ENCODE measurements around the gene EXOSC7. TPM values are rescaled to one million over a fixed set of nuclear protein-coding genes. Genes with fewer than 3 reads are reported as not detected.

EXOSC7 gene
- polyA plus RNA-seq, 3 donors, result 16.8 to 23.9 (median 18.8) TPM

DNA sequence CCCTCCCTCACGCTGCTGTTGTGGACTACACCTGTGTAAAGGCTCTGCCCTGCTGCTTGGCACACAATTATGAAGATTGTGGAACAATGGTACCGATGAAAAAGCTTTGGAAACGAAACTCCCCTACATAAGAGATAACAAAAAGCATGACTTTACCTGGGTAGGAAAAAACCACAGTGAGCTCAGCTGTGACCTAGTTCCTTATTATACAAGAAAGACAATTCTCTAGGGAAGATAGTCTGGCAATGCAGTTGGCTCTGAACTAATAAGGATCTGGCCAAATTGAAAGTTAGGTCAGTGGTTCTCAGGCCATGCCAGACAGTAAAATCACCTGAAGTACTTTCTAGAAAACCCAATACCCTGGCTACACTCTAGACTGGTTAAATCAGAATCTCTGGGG is 66.1 kb downstream of the EXOSC7 start:
- no peaks in the 10 kb centered on the region for H3K36me3 ChIP-seq (replicated peaks in 1 of 2; ENCODE audit: control insufficient read depth in 1 of 2, insufficient read depth in 2 of 2, low read length in 2 of 2)
- Mint-ChIP-seq H3K4me1 (peaks cover 47% of the 10 kb centered on the region), H3K27ac (peak overlapping the region in 3 of 7 donors; percentile 6 to 80 (median 30)), H3K36me3 (no peaks in the 10 kb centered on the region), H3K4me3 (no peak overlapping the region), H3K9me3 (no peaks in the 10 kb centered on the region), H3K27me3 (ENCODE audit: low read depth in 3 of 3) (peaks cover 0 to 3% (median 3%) of the 10 kb centered on the region in 3 donors)
- H3K4me3 ChIP-seq (replicated peaks in 1 of 3; ENCODE audit: low read depth in 2 of 3, low read length in 3 of 3), result no peak overlapping the region
- intact Hi-C loops (cut with micrococcal nuclease), result loop anchor here in 1 of 2 donors (5.0 kb wide), 2 partner anchors 70 to 125 kb away; no protein-coding TSS in a partner anchor
- TF ChIP-seq CTCF (IDR thresholded peaks at IDR 0.05), result no peak
- H3K27ac ChIP-seq (ENCODE audit: low read depth in 1 of 2, low read length in 2 of 2), result no peak overlapping the region
- no peak for DNase-seq
- 100% methylated on average over 1 of the region's 3 CpGs for WGBS (ENCODE audit: insufficient coverage)
- H3K79me2 ChIP-seq (ENCODE audit: insufficient read depth, low read length), result no peaks in the 10 kb centered on the region
- no peaks in the 10 kb centered on the region for H4K20me1 ChIP-seq (ENCODE audit: insufficient read depth, low read length)
- peak overlapping the region; percentile 24 for H2AFZ ChIP-seq (ENCODE audit: insufficient read depth, low read depth, low read length, poor library complexity, severe bottlenecking)
- no peaks in the 10 kb centered on the region for H3K27me3 ChIP-seq (ENCODE audit: control insufficient read depth in 2 of 2, insufficient read depth in 2 of 2, low read length in 2 of 2)
- H3K4me2 ChIP-seq (replicated peaks; ENCODE audit: extremely low read depth, low read length, poor library complexity, severe bottlenecking), result no peak overlapping the region
- peaks cover 23 to 47% of the 10 kb centered on the region in 2 donors for H3K4me1 ChIP-seq (ENCODE audit: control insufficient read depth in 1 of 2, insufficient read depth in 2 of 2, low read length in 2 of 2)
- H3K9me3 ChIP-seq (replicated peaks in 1 of 2; ENCODE audit: control insufficient read depth in 1 of 2, insufficient read depth in 1 of 2, low read length in 2 of 2), result no peaks in the 10 kb centered on the region
- no peak overlapping the region for H3K9ac ChIP-seq (ENCODE audit: insufficient read depth, low read length, poor library complexity, severe bottlenecking)

- peak; percentile 63 to 95 (median 89) for DNase-seq
- Mint-ChIP-seq H3K4me3 (no peak overlapping the region), H3K36me3 (no peaks in the 10 kb centered on the region), H3K27me3 (ENCODE audit: low read depth in 3 of 3) (peaks cover 0 to 6% (median 3%) of the 10 kb centered on the region in 3 donors), H3K4me1 (peaks cover 41% of the 10 kb centered on the region), H3K27ac (peak overlapping the region; percentile 68 to 93 (median 83)), H3K9me3 (no peaks in the 10 kb centered on the region)
- Histone ChIP-seq H3K36me3 (replicated peaks in 1 of 2; ENCODE audit: control insufficient read depth in 1 of 2, insufficient read depth in 2 of 2, low read length in 2 of 2) (no peaks in the 10 kb centered on the region), H3K4me3 (replicated peaks in 1 of 3; ENCODE audit: low read depth in 2 of 3, low read length in 3 of 3) (no peak overlapping the region), H3K9me3 (replicated peaks in 1 of 2; ENCODE audit: control insufficient read depth in 1 of 2, insufficient read depth in 1 of 2, low read length in 2 of 2) (no peaks in the 10 kb centered on the region), H3K9ac (ENCODE audit: insufficient read depth, low read length, poor library complexity, severe bottlenecking) (no peak overlapping the region), H3K27me3 (ENCODE audit: control insufficient read depth in 2 of 2, insufficient read depth in 2 of 2, low read length in 2 of 2) (no peaks in the 10 kb centered on the region), H3K4me2 (replicated peaks; ENCODE audit: extremely low read depth, low read length, poor library complexity, severe bottlenecking) (no peak overlapping the region), H3K4me1 (ENCODE audit: control insufficient read depth in 1 of 2, insufficient read depth in 2 of 2, low read length in 2 of 2) (peaks cover 19 to 42% of the 10 kb centered on the region in 2 donors), H4K20me1 (ENCODE audit: insufficient read depth, low read length) (no peaks in the 10 kb centered on the region), H3K27ac (ENCODE audit: low read depth in 1 of 2, low read length in 2 of 2) (peak overlapping the region in 1 of 2 donors; percentile 42), H3K79me2 (ENCODE audit: insufficient read depth, low read length) (no peaks in the 10 kb centered on the region), H2AFZ (ENCODE audit: insufficient read depth, low read depth, low read length, poor library complexity, severe bottlenecking) (no peak overlapping the region)
- no peak for TF ChIP-seq CTCF (IDR thresholded peaks at IDR 0.05)
- WGBS (ENCODE audit: insufficient coverage), result 0% methylated on average over 1 of the region's 2 CpGs
- intact Hi-C loops (cut with micrococcal nuclease), result loop anchor here in 1 of 2 donors (5.0 kb wide), 2 partner anchors 68 to 123 kb away; no protein-coding TSS in a partner anchor
These were observed 67.8 kb downstream of the EXOSC7 start for GRCh38 chr3:45043728-45044299.

Data from CD14-positive monocyte (primary cell).